Adrenal gland (tissue), 12 donors: ENCODE measurements around the gene ANKRD11. TPM values are rescaled to one million over a fixed set of nuclear protein-coding genes. Genes with fewer than 3 reads are reported as not detected.

Source experiments
- DNase-seq, 7 donors: peaks; one replicate each; pipeline ENCODE4 v3.0.0-alpha.2; 2019 to 2020
- H3K27ac ChIP-seq, 5 donors: fragments of 200-600 bp; sonication (generic) in 4 of 5; 1 replicate in 3 of 5; 2 replicates in 2 of 5; pipeline versions ENCODE4 v1.5.1 to v1.8.0; 2016 to 2020; ENCODE audit warnings: mild to moderate bottlenecking in 1 of 5
- H3K27me3 ChIP-seq: fragments of 200-600 bp; 2 replicates; pipeline ENCODE4 v1.8.0; 2021
- H3K36me3 ChIP-seq, 2 donors: fragments of 200-600 bp; replicated peaks in 1 of 2; 1 replicate in 1 of 2; 2 replicates in 1 of 2; pipeline versions ENCODE4 v1.5.1 to v1.8.0; 2018 to 2022
- H3K4me1 ChIP-seq, 2 donors: fragments of 200-600 bp; replicated peaks in 1 of 2; 1 replicate in 1 of 2; 2 replicates in 1 of 2; pipeline versions ENCODE4 v1.5.1 to v1.8.0; 2018 to 2021
- H3K4me3 ChIP-seq, 4 donors: fragments of 200-600 bp; sonication (generic) in 3 of 4; one replicate each; pipeline ENCODE4 v1.5.1; 2016 to 2018
- H3K9me3 ChIP-seq, 3 donors: fragments of 200-600 bp; sonication (generic) in 1 of 3; replicated peaks in 1 of 3; 1 replicate in 2 of 3; 2 replicates in 1 of 3; pipeline versions ENCODE4 v1.5.1 to v1.8.0; 2016 to 2021
- POLR2A ChIP-seq, 2 donors: fragments of 450-650 bp; IDR thresholded peaks; one replicate each; pipeline ENCODE4 v1.6.1; 2017; ENCODE audit warnings: antibody characterized with exemption in 2 of 2, mild to moderate bottlenecking in 2 of 2, moderate library complexity in 1 of 2
- WGBS, 4 donors: extraction: QIAGEN DNeasy Blood & Tissue Kit in 2 of 4; methylation state at CpG; one replicate each; pipeline versions ENCODE4 v1.1.5 to v1.1.7; 2013 to 2017; 5-methylcytosine and 5-hydroxymethylcytosine counted together
- intact Hi-C, 2 donors: fragments of 100-400 bp; cut with DNase I; formaldehyde crosslinking; loops; one replicate each; pipeline versions ENCODE4 v1.14.1 to v1.15.0; 2022 to 2023
- polyA plus RNA-seq, 3 donors: library from polyadenylated mRNA; stranded (reverse); fragments of 200-250 nt in 2 of 3; fragments of 350-450 nt in 1 of 3; fragmentation: Illumina TruSeq in 1 of 3; extraction: RNeasy Lipid Tissue Mini Kit (QIAGEN cat#74804) in 1 of 3; gene quantifications; one replicate each; pipeline ENCODE4 v1.2.3, GENCODE V29; 2013 to 2014
- total RNA-seq, 9 donors: library from RNA; depleted of rRNA in 4 of 9; stranded (reverse); fragments of >200 nt in 4 of 9; fragments of 120-200 nt in 1 of 9; fragmentation: NEBNext Ultra II Directional in 1 of 9; extraction: Animal tissue kit (Norgen Biotek cat#: 25700) in 1 of 9; gene quantifications; one replicate each; pipeline versions ENCODE4 v1.1.0 to v1.2.4, GENCODE V29; 2013 to 2023
- TF ChIP-seq, protein P1 (sequence below), 6 experiments: fragments of 450-650 bp in 4 of 6; fragments of 200-600 bp in 2 of 6; sonication (generic) in 1 of 6; IDR thresholded peaks; 1 replicate in 5 of 6; 2 replicates in 1 of 6; pipeline versions ENCODE4 v1.5.1 to v1.8.0; 2016 to 2021; ENCODE audit warnings: antibody characterized with exemption in 6 of 6, mild to moderate bottlenecking in 2 of 6, moderate library complexity in 1 of 6
- donor health status: healthy with polysubstance abuse.
- donor health status: Bipolar disorder and iron deficiency.
- donor health status: DM: yes; HTN: yes; CAD: no.
- donor health status: DM: no; HTN: no; CAD: no.
- donor health status: DM: no; HTN: no; CAD: no.
- donor health status: DM: yes; HTN: yes; CAD: no.

ANKRD11 gene
- total and polyA plus RNA-seq, 12 donors: 29.7 to 127 (median 80.1) TPM

DNA sequence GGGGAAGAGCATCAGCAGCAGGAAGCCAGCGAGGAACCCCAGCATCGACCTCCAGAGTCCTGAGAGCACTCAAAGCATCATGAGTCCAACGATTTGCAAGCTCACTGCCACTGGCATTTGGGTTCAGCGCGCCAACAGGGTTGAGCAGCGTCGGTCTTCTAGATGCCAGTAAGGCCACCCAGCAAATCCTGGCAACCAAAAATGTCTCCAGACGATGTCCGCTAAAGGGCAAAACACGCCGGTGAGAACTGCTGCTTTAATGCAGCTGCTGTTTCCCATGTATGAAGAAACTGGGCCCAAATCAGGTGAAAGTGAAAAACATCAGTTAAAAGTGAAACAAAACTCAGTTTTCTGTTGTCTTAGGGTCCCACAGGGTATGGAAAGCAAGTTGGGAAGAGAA lies 70.2 kb downstream of the ANKRD11 start:
- Histone ChIP-seq H3K9me3 (no peaks in the 10 kb centered on the region), H3K36me3 (no peaks in the 10 kb centered on the region), H3K27me3 (no peaks in the 10 kb centered on the region), H3K4me3 (no peak overlapping the region), H3K27ac (no peak overlapping the region), H3K4me1 (peaks cover 24 to 52% of the 10 kb centered on the region in 2 donors)
- DNase-seq: no peak
- 70 to 90% (median 84%) methylated on average over 4 to 11 of the region's 11 CpGs for WGBS, 4 donors
- TF ChIP-seq POLR2A (IDR thresholded peaks at IDR 0.05): no peak
- TF ChIP-seq, protein P1, sequence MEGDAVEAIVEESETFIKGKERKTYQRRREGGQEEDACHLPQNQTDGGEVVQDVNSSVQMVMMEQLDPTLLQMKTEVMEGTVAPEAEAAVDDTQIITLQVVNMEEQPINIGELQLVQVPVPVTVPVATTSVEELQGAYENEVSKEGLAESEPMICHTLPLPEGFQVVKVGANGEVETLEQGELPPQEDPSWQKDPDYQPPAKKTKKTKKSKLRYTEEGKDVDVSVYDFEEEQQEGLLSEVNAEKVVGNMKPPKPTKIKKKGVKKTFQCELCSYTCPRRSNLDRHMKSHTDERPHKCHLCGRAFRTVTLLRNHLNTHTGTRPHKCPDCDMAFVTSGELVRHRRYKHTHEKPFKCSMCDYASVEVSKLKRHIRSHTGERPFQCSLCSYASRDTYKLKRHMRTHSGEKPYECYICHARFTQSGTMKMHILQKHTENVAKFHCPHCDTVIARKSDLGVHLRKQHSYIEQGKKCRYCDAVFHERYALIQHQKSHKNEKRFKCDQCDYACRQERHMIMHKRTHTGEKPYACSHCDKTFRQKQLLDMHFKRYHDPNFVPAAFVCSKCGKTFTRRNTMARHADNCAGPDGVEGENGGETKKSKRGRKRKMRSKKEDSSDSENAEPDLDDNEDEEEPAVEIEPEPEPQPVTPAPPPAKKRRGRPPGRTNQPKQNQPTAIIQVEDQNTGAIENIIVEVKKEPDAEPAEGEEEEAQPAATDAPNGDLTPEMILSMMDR (IDR thresholded peaks at IDR 0.05): no peak
- intact Hi-C loops: no loop called here

- Histone ChIP-seq H3K36me3 (no peaks in the 10 kb centered on the region), H3K27ac (no peak overlapping the region), H3K4me1 (peaks cover 28 to 50% of the 10 kb centered on the region in 2 donors), H3K27me3 (no peaks in the 10 kb centered on the region), H3K9me3 (no peaks in the 10 kb centered on the region), H3K4me3 (no peak overlapping the region)
- no peak for DNase-seq
- TF ChIP-seq, protein P1 (IDR thresholded peaks at IDR 0.05): no peak
- no peak for TF ChIP-seq POLR2A (IDR thresholded peaks at IDR 0.05)
- intact Hi-C loops: no loop called here
- WGBS, 4 donors: 63 to 75% (median 70%) methylated on average over 7 of the region's 7 CpGs
These were observed 72.0 kb downstream of the ANKRD11 start for GRCh38 chr16:89418352-89418751.

DNA sequence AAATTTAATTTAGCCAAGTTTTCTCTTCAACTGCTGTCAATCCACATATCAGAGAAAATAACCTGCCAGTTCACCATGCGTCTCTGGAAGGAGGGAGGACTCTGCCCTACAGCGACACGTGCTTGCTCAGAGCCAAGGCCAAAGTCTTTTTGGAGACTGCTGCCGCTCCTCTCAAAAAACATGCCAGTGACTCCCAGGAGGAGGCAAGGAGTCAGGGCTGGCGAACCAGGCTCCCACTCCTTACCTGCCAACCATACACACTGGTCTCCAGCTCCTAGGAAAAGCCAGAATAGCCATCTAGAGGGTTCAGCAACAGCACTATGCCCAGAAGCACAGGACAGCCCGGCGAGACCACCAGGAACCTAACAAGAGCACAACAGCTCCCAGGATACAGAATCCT lies 73.0 kb downstream of the ANKRD11 start:
- DNase-seq: peak in 5 of 7 donors; percentile 48 to 80 (median 66)
- no peaks in the 10 kb centered on the region for H3K9me3 ChIP-seq
- peaks cover 27 to 50% of the 10 kb centered on the region in 2 donors for H3K4me1 ChIP-seq
- intact Hi-C loops: no loop called here
- 51 to 69% (median 52%) methylated on average over 5 to 7 of the region's 7 CpGs for WGBS, 4 donors
- no peak overlapping the region for H3K4me3 ChIP-seq
- TF ChIP-seq POLR2A (IDR thresholded peaks at IDR 0.05): no peak
- TF ChIP-seq, protein P1 (IDR thresholded peaks at IDR 0.05): no peak
- H3K36me3 ChIP-seq: no peaks in the 10 kb centered on the region
- H3K27me3 ChIP-seq: no peaks in the 10 kb centered on the region
- H3K27ac ChIP-seq: peak overlapping the region in 3 of 5 donors; percentile 38 to 62 (median 46)

- no peaks in the 10 kb centered on the region for H3K36me3 ChIP-seq
- TF ChIP-seq, protein P1 (IDR thresholded peaks at IDR 0.05): no peak
- TF ChIP-seq POLR2A (IDR thresholded peaks at IDR 0.05): no peak
- WGBS, 4 donors: 67 to 75% (median 69%) methylated on average over 14 to 20 of the region's 20 CpGs
- peaks cover 43 to 74% of the 10 kb centered on the region in 2 donors for H3K4me1 ChIP-seq
- peak overlapping the region in 1 of 5 donors; percentile 52 for H3K27ac ChIP-seq
- no peak overlapping the region for H3K4me3 ChIP-seq
- intact Hi-C loops: no loop called here
- DNase-seq: no peak
- no peaks in the 10 kb centered on the region for H3K9me3 ChIP-seq
- no peaks in the 10 kb centered on the region for H3K27me3 ChIP-seq
These were observed 76.4 kb downstream of the ANKRD11 start for GRCh38 chr16:89413811-89414585.
